Activated naive CD4-positive, alpha-beta T cell treated with Interleukin-2 at 50 U/mL for 16 hours (primary cell): ENCODE measurements around the gene CAPZA1.
"Not testable (repeated sequence)": the region's sequence is repeated elsewhere in the genome, so short reads cannot be mapped to it uniquely, and the experiment has no call there.

Source experiments
- DNase-seq: peaks from one replicate; pipeline ENCODE4 v3.0.0-alpha.2; 2020

CAPZA1 gene

DNA sequence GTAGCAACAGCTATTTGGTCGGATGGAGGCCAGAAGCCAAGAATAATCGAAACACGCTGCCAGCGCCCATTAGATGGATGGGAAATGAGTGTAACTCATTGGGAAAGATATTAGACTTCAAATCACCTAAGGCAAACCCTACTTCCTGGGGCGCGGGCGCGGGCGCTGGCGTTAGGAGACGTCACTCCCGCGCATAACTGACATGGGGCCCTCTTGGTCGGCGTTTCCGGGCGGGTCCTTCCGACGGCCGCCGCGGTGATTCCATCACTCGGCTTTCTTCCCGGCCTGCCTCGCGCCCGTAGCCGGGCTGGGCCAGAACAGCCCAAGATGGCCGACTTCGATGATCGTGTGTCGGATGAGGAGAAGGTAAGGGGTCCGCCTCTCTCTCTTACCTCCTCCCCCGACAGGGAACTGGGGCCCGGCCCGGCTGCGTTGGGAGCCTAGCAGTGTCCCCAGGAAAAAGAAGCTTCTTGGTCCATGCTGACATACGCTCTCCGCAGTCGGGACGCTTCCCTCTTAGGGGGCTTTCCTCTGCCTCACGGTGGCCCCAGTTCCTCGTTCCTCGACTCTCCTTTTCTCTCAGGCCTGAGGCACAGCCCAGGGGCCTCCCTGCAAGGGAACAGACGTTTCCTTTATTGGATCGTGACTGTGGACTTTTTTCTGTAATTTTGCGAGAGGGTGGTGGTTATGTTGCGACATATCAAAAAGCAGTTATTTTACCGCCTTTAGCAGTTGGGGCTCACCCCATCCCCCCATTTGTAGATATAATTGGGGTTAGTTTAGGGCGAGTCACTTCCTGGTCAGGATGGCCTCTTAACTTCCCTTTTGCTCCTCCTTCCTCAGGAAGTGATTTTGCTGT is at the start of gene CAPZA1:
Gene CAPZA1, plus strand, starts transcription at position 315 of the 859 bp plus-strand sequence. Its CDS starts 13 bp downstream, at position 328.
- DNase-seq, result peak; percentile 91

DNA sequence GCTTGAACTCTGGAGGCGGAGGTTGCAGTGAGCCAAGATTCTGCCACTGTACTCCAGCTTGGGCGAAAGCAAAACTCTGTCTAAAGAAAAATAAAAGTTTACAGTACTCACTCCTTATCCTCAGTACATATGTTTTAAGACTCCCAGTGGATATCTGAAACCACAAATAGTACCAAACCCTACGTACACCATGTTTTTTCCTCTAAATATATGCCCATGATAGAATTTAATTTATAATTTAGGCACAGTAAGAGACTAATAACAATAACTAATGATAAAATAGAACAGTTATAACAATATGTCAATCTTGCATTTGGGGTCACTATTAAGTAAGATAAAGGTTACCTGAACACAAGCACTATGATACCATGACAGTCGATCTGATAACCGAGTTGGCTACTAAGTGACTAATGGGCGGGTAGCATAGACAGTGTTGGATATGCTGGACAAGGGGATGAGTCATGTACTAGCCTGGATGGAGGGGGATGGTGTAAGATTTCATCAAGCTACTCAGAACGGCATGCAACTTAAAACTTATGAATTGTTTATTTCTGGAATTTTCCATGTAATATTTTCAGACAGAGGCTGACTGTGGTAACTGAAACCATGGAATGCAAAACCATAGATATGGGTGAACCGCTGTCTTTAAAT is 44.4 kb upstream of the CAPZA1 start:
- no peak for DNase-seq

DNA sequence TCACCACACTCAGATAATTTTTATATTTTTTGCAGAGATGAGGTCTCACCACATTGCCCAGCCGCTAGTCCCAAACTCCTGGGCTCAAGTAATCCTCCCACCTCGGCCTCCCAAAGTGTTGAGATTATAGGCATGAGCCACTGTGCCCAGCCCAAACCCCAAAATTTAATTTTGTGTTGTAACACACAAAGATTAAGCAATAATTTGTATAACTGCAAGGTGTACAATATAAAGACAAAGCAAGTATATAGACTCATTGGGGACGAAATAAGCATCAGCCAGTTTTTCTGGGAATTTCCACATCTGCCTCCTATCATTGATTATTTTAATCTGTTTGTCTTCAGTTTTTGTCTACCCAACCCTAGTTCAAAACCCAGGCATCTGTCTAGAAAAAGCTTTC is 43.4 kb upstream of the CAPZA1 start:
- no peak for DNase-seq

DNA sequence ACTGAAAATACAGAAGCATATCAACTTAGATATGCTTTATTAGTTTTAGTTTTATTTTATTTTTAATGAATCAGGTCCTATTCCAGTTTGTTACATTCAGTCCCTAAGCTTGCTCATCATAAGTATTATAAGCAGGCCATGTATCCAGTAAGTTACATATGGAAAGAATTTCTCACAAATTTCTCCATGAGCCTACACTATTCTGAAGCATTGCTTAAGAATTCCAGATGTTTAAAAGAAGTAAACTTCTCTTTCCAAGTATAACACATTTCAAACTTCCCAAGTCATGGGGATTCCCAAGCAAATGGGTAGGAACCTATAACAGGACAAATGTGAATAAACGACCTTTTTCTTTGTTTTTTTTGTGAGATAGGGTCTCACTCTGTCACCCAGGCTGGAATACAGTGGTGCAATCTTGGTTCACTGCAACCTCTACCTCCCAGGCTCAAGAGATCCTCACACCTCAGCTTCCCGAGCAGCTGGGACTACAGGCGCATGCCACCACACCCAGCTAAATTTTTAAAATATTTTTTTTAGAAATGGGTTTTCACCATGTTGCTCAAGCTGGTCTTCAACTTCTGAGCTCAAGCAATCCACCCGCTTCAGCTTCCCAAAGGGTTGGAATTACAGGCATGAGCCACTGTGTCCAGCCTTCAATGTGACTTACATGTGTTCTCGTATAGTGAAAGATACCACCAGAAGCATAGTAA is 39.7 kb upstream of the CAPZA1 start:
- no peak for DNase-seq

DNA sequence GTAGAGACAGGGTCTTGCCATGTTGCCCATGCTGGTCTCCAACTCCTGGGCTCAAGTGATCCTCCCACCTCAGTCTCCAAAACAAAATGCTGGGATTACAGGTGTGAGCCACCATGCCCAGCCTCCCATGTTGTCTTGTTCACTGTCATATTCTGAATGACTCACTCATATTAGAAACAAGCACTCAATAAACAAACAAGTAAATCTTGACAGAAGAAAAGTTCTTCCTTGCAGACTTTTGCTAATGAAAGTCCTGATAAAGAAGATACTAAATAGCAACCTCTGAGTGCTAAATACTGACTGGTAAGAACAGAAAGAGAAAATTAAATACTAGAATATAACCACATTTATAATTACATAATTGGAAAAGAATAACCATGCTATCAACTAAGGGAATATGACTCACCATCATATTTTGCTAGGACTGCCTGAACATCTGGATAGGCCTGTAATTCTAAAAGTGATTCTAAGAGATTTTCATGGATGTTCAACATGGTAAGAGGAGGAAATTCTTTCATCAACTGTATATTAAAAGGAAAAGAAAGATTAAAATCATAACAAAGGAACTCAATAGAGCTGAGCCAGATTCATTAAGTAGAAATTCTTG is 37.9 kb upstream of the CAPZA1 start:
- DNase-seq, result no peak

DNA sequence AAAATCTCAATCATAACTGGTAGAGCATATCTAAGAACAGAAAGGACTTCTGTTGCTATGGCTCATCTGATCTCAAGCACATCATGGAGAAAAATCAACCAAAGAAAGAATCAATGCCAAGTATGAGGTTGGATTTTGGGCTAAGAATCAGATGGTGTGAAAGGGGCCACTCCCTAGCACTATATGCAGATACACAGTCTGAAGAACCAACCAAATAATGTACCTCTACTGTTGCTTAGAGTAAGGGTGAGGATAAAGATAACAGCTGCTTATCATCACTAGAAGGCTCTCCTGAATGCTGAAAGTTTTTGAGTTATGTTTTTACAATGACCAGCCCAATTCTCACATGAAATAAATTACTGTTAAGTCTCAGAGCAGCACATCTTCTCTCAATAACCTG is 36.3 kb upstream of the CAPZA1 start:
- DNase-seq, result no peak

DNA sequence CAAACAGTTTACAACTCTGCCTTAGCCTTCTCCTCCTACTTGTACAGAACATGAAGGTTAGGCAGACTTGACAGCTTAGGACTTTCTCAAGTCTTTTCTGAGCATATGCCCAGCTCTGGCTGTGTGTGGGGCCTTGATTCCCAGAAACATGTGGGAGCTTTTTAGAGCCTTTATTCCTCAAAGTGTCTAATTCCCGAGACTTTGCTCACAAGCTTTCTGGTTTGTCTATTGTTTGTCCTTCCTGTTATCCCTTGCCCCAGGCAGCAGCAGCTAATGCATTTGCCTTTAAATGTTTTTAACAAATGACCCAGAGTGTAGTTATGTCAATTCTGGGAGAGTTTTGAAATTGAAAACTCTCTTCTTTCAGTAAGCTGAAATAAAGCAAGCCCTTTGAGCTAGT is 29.9 kb upstream of the CAPZA1 start:
- DNase-seq, result no peak

DNA sequence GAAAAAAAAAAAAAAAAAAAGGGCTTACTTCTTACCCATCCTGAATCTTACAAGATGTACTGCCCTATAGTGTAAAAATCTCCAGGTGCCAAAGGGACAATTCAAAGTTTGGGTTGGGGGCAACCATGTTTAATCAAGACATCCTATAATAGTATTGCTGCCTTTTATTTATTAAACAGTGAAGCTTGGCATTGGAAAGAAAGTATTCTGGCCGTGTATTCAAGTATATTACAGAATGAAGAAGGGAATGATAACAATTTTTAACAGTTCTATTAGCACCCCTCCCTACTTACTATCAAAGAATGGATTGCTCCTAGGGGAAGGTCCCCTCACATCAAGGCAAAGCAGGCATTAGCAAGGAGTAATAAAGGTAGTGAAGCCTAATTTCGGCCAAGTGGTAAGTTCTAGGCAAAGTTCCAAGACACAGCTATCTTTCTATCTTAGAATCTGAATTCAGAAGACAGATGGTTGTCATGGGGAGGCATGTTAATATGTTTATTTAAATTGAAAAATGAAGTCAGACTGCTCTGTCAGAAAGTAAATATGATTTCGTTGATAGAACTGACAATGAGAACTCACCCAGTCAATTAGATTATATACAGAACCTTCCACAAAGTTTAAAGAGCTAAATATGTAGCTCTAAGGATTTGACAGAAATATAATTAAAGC is 25.3 kb upstream of the CAPZA1 start:
- DNase-seq, result no peak

DNA sequence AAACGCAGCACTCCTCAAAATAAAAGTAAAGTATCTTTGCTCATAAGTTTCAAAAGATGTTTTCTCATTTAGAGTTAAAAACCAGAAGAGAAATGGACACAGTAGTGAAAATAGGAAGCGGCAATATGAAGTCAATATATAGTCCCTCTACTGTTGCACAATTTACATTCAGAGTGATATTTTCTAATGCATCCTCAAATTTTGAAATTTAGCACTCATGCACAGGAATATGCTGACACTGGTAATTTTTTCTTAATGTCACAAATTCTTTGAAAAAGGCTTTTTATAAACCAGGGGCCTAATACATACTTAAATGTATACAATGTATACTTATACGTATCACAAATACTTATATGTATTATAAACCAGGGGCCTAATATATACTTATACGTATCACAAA is 20.2 kb upstream of the CAPZA1 start:
- no peak for DNase-seq

DNA sequence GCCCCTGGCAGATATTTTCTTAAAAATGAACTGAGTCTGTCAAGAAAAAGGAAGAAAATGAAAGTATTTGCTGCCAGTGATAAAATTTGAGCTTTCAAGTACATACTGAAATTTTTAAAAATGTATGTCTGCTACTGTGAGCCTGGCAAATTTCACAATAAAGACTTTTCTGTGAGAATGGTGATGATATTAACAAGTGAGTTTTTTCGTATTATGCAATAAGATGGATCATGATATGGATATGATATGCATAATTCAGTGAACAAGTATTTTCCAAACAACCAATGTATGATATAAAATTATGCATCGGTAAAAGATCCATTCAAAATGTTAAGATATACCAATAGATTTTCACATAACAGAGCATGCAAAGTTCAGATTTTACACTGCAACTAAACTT is 16.6 kb upstream of the CAPZA1 start:
- no peak for DNase-seq

DNA sequence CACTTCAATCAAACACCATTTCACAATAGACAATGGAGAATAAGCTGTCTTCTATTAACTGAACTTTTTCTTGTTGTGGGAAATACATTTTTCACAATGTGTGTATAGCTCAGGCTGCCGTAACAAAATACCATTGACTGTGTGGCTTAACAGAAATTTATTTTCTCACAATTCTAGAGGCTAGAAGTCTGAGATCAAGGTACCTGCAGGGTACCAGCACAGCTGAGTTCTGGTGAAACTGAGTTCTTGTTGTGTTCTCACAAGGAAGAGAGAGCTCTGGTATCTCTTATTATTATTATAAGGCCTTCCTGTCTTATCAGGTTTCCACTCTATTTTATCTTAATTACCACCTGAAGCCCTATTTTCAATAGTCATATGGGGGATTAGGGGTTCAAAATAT is 16.1 kb upstream of the CAPZA1 start:
- DNase-seq, result no peak

DNA sequence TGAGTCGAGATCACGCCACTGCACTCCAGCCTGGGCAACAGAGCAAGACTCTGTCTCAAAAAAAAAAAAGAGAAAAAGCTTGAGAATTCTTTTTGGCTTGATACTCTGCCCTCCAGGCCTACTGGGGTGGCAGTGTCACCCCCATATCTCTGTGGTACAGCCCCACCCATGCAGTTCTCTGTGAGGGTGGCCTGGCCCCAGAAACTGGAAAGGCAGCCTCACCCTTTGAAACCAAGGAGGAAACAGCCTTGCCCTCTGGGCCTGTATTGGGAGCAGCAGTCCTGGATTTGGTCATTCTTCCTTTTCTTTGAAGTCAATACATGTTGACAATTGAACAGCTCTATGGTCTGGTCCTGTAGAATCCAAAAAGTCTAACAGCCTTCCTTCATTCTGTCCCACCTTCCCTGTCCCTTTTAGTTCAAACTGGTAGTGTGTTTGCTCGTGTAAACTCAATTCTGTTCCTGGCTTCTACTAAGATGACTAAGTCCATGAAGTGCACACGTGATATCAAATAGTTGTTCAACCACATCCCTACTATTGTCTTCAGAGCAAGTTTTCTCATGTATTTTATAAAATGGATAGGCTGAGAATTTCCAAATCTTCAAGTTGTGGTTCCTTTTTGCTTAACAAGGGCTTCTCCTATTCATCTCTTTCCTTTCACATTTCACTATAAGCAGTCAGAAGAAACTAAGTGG is 13.9 kb upstream of the CAPZA1 start:
- no peak for DNase-seq

DNA sequence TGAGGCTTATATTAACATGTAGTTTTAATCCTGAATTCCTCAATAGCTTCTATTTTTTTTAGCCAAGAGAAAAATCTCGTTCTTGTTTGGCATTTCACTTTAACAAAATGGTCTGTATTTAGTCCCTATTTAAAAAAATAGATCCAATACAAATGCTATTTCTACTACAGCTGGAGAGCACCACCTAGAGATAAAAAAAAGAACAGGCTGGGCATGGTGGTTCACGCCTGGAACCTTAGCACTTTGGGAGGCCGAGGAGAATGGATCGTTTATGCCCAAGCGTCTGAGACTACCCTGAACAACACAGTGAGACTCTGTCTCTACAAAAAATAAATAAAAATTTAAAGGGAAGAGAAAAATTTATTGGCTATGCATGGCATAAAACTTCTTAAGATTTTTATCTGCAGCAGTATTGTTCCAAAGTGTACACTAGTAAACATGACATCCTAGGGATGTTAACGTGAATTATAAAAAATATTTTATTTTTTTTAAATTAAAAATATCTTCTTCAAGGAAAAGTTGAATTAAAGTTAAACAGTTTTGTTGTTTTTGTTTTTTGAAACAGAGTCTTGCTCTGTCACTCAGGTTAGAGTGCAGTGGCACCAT is 5.1 kb upstream of the CAPZA1 start:
- no peak for DNase-seq

DNA sequence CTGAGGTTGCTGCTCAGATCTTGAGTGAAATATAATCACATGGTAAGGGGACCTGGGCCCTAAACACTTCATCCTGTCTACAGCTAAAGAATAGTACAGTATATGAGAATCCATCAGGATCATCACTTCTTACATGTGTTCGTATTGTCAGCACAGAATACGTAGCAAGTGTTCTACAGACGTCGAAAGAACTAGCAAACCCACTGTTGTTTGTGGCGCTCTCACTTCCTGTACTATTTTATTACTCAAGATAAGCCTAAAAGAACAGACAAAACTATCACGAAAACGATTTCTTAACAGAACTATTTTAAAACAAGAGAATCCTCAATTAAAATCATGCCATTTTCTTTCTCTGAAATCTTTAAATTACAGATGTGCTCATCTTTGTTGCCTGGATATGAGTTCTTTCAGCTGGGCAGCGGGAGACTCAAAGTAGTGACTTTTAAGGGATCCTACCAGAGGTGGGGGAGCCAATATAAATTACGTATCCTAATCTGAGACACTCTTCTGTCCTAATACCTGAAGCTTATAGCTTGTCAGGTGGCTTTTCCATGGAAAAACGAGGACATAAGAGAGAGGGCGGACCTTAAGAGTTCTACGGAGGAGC is 1.4 kb upstream of the CAPZA1 start:
- no peak for DNase-seq

DNA sequence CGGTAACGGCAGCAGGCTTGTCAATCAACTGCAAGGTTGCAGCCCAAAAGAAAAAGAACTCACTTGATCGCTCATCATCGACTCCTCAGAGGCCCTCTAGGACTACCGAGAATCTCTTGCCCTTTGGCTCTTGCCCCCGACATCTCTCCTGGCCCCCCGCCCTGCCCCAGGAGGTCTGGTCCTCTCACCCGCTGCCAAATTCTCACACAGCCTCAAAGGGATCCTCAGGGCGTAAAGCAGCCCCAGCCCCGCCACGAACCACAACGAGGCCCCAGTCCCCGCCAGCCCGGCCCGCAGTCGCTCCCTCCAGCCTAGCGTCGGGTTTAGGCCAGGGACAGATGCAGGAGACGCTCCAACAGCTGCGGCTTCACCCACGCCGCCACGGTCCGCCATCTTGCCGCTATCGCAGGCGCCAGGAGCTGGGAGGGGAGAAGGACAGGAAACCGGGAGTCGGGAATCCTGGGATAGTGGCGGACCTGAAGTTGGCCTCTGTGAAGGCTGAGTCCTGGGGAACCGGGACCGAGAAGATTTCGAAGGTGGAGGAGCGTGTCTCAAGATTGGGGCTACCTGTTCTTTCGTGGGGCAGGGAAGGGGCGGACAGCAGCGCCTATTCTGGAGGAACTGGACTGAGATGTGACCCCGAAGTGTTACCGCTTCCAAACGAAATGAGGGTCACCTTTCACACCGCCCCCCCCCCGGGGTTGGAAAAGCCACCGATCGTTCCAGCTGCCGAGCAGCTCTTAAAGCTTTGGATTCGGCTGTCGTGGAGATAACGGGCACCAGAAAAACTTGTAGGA is 713 bp upstream of the CAPZA1 start, which contains the start of gene ST7L:
Gene ST7L, minus strand, starts transcription at position 421 of the 797 bp plus-strand sequence. Its CDS starts 28 bp downstream, at position 393.
- DNase-seq, result peak; percentile 61

DNA sequence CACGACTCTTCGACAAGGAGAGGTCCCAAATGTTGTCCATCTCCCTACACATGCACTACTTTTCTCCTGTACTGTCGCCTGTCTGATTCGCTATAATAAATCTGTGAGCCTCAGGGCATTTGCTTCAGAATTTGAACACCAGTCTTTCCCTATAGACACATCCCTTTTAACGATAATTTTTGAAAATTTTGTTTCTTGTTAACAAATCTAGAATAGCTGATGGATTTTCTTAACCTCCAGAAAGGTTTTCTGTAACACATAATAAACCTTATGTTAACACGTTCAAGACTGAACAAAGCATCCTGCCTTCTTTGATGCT is 704 bp downstream of the CAPZA1 start:
- no peak for DNase-seq

DNA sequence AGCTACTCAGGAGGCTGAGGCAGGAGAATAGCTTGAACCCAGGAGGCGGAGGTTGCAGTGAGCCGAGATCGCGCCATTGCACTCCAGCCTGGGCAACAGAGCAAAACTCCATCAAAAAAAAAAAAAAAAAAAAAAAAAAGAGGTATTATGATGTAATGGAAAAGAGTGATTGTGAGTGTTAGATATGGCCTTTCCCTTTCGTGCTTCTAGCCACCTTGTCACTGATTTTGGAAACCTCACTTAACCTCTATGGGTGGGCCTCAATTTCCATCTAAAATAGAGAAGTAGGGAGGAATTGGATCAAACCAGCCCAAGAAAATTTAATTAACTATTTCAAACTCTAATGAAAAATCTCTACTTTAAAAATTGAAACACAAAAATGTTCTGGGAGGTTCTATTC is 4.9 kb downstream of the CAPZA1 start:
- not testable (repeated sequence) for DNase-seq

DNA sequence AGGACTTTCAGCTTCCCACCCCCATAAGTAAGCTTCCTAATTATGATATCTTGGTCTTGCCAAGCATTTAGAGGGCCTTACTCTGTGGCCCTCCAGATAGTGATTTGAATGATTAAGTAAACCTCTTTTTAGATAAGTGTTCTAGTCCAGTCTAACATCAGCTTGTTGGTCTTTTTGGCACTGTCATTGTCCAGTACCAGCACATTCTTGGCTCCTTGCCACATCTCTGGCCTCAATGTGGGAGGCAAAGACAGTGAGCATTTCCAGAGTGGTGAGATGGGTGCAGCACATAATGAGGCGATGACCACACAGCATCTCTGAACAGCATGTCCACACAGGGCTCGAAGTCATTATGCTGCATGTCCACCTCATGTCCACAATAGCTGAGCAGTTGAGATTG is 6.1 kb downstream of the CAPZA1 start:
- DNase-seq, result no peak

DNA sequence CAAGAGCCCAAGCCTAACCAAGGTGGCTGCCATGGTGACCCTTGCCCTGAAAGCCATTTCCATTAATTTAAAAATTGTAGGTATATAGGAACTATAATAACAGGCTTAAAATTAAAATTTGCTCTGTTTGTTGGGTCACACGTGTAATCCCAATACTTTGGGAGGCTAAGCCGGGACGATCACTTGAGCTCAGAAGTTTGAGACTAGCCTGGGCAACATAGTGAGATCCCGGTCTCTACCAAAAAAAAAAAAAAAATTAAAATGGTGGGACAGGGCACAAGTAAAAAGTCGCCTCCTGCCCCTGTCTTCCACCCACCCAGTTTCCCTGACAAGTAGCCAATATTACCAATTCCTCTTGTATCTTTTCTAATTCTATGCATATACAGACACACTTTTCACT is 6.6 kb downstream of the CAPZA1 start:
- no peak for DNase-seq

DNA sequence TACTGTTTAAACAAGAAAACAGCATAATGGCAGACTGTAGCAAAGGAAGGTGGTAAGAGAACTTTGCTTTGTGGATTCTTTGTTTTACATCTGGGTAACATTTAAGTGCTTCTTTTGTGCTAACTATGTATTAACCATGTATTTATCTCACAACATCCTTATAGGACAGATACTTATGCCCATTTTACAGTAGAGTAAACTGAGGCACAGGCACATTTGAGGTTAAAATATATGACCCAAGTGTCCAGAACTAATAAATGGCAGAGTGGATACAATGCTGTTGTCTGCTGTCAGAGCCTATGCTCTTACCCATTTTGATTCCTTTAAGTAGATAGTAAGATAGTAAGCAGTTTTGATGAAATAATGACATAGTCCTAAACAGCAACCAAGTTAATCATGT is 7.3 kb downstream of the CAPZA1 start:
- DNase-seq, result no peak

DNA sequence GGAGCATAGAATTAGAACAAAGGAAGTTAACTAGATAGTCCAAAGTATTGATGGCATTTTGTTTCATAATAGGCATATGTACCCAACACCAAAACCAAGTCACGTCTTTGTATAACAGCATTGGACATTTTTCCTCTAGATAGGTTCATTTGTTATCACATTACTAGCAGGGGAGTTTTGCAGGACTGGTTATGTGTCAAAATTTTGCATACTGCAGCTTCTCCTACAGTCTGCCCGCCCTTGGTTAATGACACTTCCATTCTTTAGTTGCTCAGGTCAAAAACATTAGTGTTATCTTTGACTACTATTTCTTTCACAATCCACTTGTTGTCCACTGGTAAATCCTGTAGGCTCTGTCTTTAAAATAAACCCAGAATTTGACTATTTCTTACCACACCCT is 8.9 kb downstream of the CAPZA1 start:
- DNase-seq, result no peak
